Astrocyte of the spinal cord (primary cell): Measurements from ENCODE around the gene PIK3CG.
"Not testable (repeated sequence)": the region's sequence is repeated elsewhere in the genome, so short reads cannot be mapped to it uniquely, and the experiment has no call there.

Experiments
- DNase-seq: peaks from one replicate; pipeline ENCODE4 v3.0.0; 2011; ENCODE audit warnings: low read depth, low spot score
- H3K4me3 ChIP-seq: 2 replicates; pipeline ENCODE4 v1.5.1; 2011; ENCODE audit warnings: low read depth, mild to moderate bottlenecking, low read length, moderate library complexity
- in situ Hi-C: cut with HindIII; loops from 2 replicates; pipeline ENCODE4 v1.10.0; 2017; ENCODE audit warnings: low sequenced_read_pairs
- TF ChIP-seq, protein P1 (sequence below): IDR thresholded peaks from 2 replicates; pipeline ENCODE4 v1.5.1; 2012; ENCODE audit warnings: low read depth, mild to moderate bottlenecking, low read length, inconsistent platforms

PIK3CG gene

GRCh38 chr7:106914018-106914607 is 49.0 kb downstream of the PIK3CG start:
- TF ChIP-seq, protein P1, sequence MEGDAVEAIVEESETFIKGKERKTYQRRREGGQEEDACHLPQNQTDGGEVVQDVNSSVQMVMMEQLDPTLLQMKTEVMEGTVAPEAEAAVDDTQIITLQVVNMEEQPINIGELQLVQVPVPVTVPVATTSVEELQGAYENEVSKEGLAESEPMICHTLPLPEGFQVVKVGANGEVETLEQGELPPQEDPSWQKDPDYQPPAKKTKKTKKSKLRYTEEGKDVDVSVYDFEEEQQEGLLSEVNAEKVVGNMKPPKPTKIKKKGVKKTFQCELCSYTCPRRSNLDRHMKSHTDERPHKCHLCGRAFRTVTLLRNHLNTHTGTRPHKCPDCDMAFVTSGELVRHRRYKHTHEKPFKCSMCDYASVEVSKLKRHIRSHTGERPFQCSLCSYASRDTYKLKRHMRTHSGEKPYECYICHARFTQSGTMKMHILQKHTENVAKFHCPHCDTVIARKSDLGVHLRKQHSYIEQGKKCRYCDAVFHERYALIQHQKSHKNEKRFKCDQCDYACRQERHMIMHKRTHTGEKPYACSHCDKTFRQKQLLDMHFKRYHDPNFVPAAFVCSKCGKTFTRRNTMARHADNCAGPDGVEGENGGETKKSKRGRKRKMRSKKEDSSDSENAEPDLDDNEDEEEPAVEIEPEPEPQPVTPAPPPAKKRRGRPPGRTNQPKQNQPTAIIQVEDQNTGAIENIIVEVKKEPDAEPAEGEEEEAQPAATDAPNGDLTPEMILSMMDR, result no peak
- no peak for DNase-seq
- H3K4me3 ChIP-seq, result no peak overlapping the region
- in situ Hi-C loops, result no loop called here

GRCh38 chr7:106915407-106915806 is 50.3 kb downstream of the PIK3CG start:
- in situ Hi-C loops, result no loop called here

GRCh38 chr7:106915873-106916272 is 50.8 kb downstream of the PIK3CG start:
- in situ Hi-C loops, result no loop called here
- TF ChIP-seq, protein P1, result no peak
- H3K4me3 ChIP-seq, result no peak overlapping the region
- DNase-seq, result no peak

More at GRCh38 chr7:106915407-106915806, 50.3 kb downstream of the PIK3CG start:
- no peak overlapping the region for H3K4me3 ChIP-seq
- TF ChIP-seq, protein P1, result no peak
- no peak for DNase-seq

GRCh38 chr7:106916679-106917078 is 51.6 kb downstream of the PIK3CG start:
- H3K4me3 ChIP-seq, result no peak overlapping the region
- in situ Hi-C loops, result no loop called here
- TF ChIP-seq, protein P1, result no peak
- DNase-seq, result peak; percentile 5

- TF ChIP-seq, protein P1, result no peak
- no peak overlapping the region for H3K4me3 ChIP-seq
- in situ Hi-C loops, result no loop called here
- DNase-seq, result no peak
Observed at GRCh38 chr7:106918991-106919390, 53.9 kb downstream of the PIK3CG start.

- H3K4me3 ChIP-seq, in situ Hi-C loops, DNase-seq: not testable (repeated sequence)
Observed at GRCh38 chr7:106924468-106924867, 59.4 kb downstream of the PIK3CG start.

DNA sequence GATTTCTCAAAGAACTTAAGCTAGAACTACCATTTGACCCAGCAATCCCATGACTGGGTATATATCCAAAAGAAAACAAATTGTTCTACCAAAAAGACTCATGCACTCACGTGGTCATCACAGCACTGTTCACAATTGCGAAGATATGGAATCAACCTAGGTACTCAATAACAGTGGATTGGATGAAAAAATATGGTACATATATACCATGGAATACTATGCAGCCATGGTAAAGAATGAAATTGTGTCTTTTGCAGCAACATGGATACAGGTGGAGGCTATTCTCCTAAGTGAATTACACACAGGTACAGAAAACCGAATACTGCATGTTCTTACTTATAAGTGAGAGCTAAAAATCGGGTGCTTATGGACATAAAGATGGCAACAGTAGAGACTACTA is 61.8 kb downstream of the PIK3CG start:
- no peak for DNase-seq
- no peak overlapping the region for H3K4me3 ChIP-seq
- in situ Hi-C loops, result no loop called here
- TF ChIP-seq, protein P1, result no peak
